GM19324 (cell line): ENCODE results near the gene MFAP3L.
"Not testable (repeated sequence)": the region's sequence is repeated elsewhere in the genome, so short reads cannot be mapped to it uniquely, and the experiment has no call there.

Experiments
- ATAC-seq: cut with Tn5 transposase; IDR thresholded peaks from one replicate; pipeline ENCODE4 v1.9.1; 2021; ENCODE audit warnings: mild to moderate bottlenecking, moderate library complexity; ENCODE audit not compliant: unreplicated experiment, low FRiP score

MFAP3L gene

DNA sequence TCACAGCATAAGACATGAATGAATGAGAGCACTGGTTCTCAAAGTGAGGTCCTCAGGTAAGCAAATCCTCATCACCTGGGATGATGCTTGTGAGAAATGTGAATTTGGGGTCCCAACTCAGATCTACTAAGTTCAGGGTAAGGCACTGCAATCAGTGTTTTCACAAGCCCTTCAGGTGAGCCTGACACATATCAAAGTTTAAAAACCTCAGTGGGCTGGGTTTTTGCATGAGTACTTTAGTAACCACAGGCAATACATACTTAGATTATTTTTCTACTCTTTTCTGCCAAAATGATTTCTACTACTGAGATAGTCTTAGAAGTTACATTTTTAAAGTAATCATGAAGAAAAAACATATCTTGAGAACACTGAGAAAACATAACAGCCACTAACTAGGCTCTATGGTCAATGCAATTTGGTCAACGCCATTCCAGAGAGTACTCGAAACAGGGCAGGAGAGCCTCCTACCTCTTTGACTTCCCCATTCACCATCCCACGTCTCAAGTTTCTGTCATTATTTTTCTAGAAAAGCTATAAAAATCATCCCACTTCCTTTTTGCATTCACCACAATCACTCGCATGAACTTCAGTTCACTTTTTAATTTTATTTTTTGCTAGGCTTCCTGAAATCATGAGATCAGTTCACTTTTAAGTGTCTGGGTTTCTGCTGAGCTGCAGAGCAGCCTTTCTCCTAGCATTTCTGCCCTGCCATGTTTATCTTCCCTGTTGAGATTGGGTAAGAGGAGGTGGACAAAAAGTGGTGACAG, 73.8 kb downstream of the MFAP3L start:
- peak; percentile 55 for ATAC-seq

DNA sequence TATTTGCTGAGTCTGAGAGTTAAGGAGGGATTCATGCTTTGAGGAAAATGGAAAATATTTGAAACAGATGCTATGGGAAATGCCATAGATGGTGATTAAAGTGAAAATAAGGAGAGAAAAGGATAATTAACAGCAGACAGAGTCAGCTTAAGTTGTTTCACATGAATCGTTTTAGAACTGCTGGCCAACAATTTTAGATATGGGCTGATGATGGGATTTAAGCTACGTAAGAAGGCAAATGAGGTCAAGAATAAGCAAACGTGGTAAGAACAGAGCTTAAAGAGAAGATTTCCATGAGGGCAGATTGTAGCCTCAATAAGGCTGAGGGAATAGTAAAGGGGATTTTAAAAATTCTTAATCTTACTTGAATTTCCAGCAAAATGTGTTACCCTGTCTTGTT, 77.9 kb downstream of the MFAP3L start:
- ATAC-seq: no peak

DNA sequence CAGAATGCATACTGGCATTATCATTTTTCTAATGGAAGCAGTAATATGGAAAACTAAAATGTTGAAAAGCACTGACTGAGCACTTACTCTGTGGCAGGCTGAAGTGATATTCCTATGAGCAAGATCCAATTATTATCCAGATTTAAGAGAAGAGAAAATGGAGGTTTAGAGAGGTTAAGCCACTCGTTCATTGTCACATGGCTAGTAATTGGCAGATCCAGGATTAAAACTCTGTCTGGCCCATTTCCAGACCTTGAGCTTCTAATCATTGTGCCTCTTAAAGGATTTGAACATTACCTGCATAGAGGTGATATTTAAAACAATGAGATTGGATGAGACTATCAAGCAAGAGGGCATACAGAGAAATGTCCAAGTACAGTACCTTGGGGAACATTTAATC, 80.6 kb downstream of the MFAP3L start:
- ATAC-seq: no peak

DNA sequence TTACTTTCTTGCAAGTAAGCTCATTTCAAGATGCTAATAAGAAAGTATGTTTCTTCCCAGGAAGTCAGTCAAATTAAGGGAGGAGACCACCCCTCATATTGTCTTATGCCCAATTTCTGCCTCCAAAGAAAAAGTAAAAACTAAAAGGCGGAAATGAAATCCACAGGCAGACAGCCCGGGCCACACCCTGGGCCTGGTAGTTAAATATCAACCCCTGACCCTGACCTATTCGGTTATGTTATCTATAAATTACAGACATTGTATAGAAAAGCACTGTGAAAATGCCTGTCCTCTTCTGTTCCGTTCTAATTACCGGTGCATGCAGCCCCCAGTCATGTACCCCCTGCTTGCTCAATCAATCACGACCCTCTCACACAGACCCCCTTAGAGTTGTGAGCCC, 82.6 kb downstream of the MFAP3L start:
- ATAC-seq: not testable (repeated sequence)

DNA sequence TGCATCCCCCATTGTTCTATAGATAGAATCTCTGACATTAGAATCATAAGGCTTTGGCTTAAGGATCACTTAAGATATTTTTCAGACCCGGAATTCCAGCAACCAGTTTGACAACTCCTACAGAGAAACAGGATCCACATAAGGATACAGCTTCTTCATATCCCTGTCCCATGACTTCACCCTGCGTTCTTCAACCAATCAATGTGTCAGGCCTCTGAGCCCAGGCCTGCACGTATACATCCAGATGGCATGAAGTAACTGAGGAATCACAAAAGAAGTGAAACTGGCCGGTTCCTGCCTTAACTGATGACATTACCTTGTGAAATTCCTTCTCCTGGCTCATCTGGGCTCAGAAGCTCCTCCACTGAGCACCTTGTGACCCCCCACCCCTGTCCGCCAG, 85.1 kb downstream of the MFAP3L start:
- no peak for ATAC-seq

DNA sequence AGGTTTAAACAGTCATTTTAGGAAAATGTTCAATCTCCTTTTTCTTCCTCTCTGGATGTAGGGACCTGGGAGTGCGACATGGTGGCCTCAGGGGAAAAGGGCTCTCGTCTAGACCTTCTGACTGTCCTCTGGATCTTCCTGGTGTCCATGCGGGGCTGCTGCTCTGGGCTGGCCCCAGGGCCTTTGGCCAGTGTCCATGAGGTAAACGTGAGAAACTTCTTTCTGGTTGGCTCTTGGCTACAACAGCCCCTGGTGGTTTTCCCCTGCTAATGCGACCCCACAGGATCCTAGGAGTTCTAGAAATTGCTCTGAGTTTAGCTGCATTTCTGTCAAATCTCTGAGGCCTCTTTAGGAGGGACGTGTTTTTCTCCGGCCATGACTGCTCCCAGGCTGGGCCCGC, 85.7 kb downstream of the MFAP3L start:
- no peak for ATAC-seq
